H4 (cell line): ENCODE measurements around the gene AMPD3. TPM values are rescaled to one million over a fixed set of nuclear protein-coding genes. Genes with fewer than 3 reads are reported as not detected.
A peak's percentile ranks its signal among the peaks of the same experiment; 100 is the strongest.

Source experiments
- DNase-seq: peaks from one replicate; pipeline ENCODE4 v3.0.0-alpha.2; 2015; ENCODE audit warnings: low spot score
- total RNA-seq: library from RNA; depleted of rRNA; stranded (reverse); fragments of >200 nt; shearing (Covaris generic); gene quantifications from 2 replicates; pipeline ENCODE4 v1.2.3, GENCODE V29; 2014; rRNA removed

The AMPD3 gene
- total RNA-seq, 1 experiment from 2014 or later, result 1.9 TPM

DNA sequence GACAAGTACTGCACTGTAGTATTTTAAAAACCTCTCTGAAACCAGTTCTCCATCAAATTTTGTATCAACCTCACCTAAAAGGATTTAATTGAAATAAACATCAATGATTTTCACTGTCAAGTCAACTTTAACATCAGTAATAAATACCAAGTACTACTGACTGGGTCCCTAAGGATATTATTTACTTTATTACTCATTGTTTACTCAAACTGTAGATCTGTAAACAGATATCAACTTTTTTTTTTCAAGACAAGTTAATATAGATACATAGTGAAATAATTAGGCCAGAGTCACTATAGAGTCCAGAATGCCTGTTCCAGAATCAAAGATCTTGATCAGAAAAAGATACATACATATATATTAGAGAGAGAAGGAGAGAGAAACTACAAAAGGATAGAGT is 84.3 kb downstream of the AMPD3 start:
- no peak for DNase-seq

DNA sequence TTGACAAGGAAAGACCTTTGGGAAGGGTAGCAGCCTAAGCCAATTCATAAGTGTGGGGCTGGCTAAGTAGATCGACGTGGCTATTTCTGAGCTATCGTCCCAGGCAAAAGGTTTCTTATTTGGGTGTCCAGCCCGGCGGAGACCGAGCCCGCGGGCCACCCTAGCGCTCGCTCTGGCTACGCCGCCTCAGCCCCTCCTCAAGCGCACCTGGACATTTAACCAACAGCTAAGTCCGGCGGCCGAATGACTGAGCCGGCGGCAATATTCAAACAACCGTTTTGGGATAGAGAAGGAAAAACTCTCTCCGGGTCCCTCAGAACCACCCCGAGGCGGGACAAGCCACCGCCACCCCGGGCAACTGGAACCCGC is 85.5 kb downstream of the AMPD3 start:
- DNase-seq, result peak; percentile 15

DNA sequence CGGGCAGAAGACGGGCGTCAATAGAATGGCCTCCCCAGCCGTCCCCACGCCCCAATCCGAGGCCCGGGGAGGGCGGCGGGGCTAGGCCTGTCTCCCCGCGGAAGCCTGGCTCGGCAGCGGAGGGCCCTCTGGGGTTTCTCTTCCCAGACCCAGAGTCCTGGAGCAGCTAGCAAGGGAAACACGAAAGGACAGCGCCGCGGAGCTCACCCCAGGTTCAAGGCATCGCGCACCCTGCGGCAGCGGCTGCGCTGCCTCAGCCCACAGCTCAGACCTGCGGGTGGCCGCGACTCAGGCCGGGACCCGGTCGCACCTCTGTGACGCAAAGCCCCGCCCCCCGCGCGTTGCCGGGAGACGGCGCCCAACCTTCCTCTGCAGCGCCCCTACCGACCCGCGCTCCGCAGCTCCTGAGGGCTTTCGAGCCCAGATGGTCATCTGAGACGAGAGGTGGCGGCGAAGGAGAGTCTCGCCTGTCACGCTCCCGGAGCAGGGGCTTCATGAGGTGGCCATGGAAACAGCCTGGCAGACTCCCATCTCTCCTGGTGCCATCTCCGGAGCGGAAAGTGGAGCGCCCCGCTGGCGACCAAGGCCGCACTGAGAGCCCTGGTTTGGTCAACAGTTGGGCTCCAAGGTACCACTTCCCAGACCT is 86.0 kb downstream of the AMPD3 start, which contains the start of gene RNF141:
TSS of gene RNF141 (minus strand) at position 273 of the 646 bp plus-strand sequence. CDS start 7,029 bp downstream, outside the sequence.
- DNase-seq, result peak; percentile 94

DNA sequence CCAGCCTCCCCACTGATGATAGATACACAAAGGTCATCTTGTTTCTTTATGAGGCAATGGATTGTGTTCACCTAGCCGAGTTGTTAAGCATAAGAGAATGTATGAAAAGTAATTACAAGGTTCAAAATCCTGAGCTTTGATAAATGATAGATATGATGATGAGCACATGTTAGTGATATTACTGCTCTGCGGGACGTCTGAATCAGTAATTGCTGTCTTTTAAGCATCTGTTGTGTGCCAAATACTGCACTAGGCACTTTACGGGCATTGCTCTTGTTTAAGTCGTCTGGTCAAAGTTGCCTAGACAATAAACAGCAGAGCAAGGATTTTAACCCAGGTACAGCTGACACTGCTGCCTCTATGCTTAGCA is 86.5 kb downstream of the AMPD3 start:
- DNase-seq, result no peak

DNA sequence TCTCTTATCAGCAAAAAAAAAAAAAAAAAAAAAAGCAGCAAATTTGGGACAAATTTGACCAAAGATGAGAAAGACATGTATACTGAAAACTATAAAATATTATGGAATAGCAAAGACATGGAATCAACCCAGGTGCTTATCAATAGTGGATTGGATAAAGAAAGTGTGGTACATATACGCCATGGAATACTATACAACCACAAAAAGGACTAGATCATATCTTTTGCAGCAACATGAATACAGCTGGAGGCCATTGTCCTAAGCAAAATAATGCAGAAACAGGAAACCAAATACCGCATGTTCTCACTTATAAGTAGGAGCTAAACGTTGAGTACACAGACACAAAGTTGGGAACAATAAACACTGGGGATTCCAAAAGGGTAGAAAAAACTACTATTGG is 87.7 kb downstream of the AMPD3 start:
- no peak for DNase-seq

DNA sequence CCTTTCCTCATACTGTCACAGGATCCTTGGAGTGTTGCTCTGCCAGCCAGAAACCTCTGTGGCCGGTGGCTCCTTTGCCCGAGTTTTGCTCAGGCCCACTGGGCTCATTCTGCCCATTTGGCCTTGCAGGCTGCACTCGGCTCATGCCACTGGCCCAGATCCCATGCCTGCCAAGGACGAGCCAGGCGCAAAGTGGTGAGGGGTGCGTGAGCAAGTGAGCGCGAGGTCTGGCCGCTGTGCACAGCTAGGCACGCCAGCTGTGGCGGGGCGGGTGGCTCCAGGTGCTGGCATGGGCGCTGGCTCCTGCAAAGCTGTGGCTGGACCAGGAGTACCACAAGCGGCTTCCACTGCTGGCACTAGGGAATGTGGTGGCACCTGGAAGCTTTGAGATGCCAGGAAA is 88.7 kb downstream of the AMPD3 start:
- no peak for DNase-seq

DNA sequence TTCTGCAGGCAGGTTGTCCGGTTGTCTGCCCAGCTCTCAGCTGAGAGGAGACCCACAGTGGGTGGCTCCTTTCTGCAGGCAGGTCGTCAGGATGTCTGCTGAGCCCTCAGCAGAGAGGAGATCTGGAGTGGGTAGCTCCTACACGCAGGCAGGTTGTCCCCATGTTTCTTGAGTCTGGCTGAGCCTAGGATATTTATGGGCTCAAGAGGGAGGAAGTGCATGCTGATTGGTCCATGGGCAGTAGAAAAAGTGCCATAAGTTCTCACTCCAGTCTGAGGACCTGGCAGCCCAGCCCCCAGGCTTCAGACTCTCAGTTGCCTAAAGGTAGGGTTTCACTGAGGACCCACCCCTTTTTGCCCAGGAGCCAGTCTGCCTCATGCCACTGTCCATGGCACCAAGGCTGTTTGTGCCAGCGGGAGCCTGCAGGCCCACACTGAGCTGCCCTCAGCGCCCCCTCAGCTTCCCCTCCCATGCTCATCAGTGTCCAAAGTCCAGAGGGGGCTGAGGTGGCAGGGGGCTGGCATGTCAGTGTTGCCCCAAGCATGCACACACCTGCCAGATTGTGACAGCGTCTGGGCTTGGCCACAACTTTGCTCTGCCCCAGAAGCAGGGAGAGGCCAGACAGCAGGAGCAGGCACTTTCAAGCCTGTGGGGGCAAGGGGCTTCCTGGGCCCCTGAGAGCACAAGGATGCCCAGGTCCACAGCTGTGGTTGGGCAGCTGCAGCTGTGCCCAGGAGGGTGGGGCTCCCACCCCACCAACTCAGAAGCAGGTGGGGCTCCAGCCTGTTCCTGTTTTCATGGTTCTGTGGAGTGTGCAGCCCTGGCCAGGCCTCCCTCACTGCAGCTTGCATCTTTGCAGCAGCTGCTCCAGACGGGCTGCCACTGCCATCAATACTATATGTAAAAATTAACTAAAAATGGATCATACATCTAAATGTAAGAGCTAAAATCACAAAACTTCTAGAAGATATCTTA is 89.7 kb downstream of the AMPD3 start:
- DNase-seq, result no peak

DNA sequence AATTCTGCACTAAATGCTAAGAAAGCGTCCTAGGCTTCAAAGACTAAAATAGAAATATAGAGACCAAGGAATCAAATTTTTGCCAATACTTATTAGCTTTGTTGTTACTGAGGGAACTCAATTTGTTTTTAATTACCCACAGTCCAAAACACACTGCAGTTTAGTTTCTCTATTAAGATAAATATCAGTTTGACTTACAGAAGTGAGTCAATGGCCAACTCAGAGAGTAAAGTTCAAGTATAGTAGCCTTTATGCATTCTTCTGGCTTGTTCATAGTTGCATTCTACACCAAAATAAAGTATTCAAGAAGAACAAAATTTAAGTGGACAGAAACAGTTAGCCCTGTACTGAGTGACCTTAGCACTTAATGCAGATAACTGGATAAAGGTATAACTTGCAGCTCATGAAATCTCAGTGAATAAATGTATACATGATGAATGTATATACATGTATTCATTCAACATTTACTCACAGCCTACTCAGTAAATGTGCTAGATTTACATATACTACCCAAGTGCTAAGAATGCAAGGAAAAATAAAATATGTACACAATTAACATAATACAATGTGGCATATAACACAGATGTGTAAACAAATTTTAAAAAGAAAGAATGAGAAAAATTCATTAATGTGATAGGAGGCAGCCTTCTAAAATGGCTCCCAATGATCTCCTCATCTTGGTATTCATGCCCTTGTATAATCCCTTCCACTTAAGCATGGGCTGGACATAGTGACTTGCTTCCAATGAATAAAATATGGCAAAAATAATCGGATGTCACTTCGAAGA is 95.6 kb downstream of the AMPD3 start:
- no peak for DNase-seq

DNA sequence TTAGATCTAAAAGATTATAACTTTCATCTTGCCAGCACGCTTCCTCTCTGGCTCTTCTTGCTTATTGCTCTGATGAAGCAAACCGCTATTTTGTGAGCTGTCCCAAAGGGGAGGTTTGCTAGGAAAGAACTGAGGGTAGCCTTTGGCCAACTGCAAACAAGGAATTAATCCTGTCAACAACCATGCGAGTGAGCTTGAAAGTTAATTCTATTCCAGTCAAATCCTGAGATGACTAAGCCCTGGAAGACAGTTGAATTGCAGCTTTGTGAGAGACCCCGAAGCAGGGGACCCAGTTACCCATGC is 96.2 kb downstream of the AMPD3 start:
- no peak for DNase-seq

DNA sequence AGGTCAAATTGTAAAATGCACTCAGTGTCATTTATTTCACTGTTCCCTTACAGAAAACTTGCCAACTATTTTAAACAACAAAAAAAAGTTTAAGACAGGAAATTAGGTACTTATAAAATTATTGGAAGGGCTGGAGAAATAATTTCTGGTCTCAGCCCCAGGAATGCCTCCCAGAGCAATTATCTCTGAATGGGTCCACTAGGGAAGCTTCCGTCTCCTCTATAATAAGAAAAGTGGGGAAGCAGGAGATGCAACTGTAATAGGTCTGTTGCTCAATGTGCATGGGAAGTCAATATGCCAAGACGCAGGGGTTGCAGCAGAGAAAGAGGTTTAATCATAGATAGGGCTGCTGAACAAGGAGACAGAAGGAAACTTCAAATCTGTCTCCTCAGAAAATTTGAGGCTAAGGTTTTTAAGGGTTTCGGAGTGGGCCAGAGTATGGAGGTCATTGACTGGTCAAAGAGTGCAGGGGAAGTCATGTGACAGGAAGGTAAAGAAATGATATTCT is 96.8 kb downstream of the AMPD3 start:
- DNase-seq, result no peak

DNA sequence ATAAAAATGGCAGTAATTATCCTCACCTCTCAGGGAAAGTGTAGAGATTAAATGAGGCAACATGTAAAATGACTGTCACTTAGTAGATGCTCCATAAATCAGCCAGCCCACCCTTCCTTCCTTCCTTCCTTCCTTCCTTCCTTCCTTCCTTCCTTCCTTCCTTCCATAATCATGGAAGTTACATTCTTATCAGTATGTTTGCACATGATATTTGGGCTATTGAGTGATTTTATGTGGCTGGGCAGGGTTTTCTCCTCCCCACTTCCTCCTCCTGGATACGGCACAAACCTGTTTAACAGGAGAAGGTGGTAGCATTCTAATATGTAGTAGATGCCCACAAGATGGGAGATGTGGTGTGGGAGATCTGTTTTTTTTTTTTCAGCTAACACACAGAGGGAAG is 101.5 kb downstream of the AMPD3 start:
- DNase-seq, result no peak

Other genes starting within 250 kb of the AMPD3 start
- gene SBF2, start 161.0 kb upstream of the AMPD3 start, total RNA-seq, result 15.2 and 27.0 TPM in 2 replicates
- 86.8 and 91.3 TPM in 2 replicates for gene ADM, start 150.2 kb upstream of the AMPD3 start, total RNA-seq
- gene RNF141, start 85.9 kb downstream of the AMPD3 start, total RNA-seq, result 29.8 and 39.5 TPM in 2 replicates
- gene LYVE1, start 113.4 kb downstream of the AMPD3 start, total RNA-seq, result not detected in 2 replicates
- 0.27 and 0.66 TPM in 2 replicates for gene IRAG1, start 238.5 kb downstream of the AMPD3 start, total RNA-seq